ENCODE results near the gene CPNE2. TPM values are rescaled to one million over a fixed set of nuclear protein-coding genes. Genes with fewer than 3 reads are reported as not detected.
"Not testable (repeated sequence)": the region's sequence is repeated elsewhere in the genome, so short reads cannot be mapped to it uniquely, and the experiment has no call there.

Gene CPNE2
- polyA plus RNA-seq, 3 donors from 2014 or later: 2.4 to 10.8 (median 5.8) TPM

- not testable (repeated sequence) for H3K27ac Mint-ChIP-seq; H3K27me3 Mint-ChIP-seq (ENCODE audit: low read depth in 3 of 3)
Observed at GRCh38 chr16:57109259-57110105, 17.1 kb downstream of the CPNE2 start.

GRCh38 chr16:57110937-57111336 lies 18.6 kb downstream of the CPNE2 start:
- Mint-ChIP-seq H3K27ac (no peak overlapping the region), H3K9me3 (no peaks in the 10 kb centered on the region), H3K4me3 (no peak overlapping the region), H3K27me3 (ENCODE audit: low read depth in 3 of 3) (peaks cover 0 to 2% (median 0%) of the 10 kb centered on the region in 3 donors), H3K4me1 (peaks cover 0 to 3% of the 10 kb centered on the region in 2 donors), H3K36me3 (no peaks in the 10 kb centered on the region)
- no peak for DNase-seq

More at GRCh38 chr16:57109259-57110105, 17.1 kb downstream of the CPNE2 start:
- DNase-seq, H3K36me3 Mint-ChIP-seq, H3K4me1 Mint-ChIP-seq, H3K4me3 Mint-ChIP-seq, H3K9me3 Mint-ChIP-seq: not testable (repeated sequence)

GRCh38 chr16:57111420-57111819 lies 19.0 kb downstream of the CPNE2 start:
- H3K27ac Mint-ChIP-seq: no peak overlapping the region
- H3K4me3 Mint-ChIP-seq: no peak overlapping the region
- DNase-seq: no peak
- H3K36me3 Mint-ChIP-seq: no peaks in the 10 kb centered on the region
- H3K4me1 Mint-ChIP-seq: peaks cover 0 to under 1% of the 10 kb centered on the region in 2 donors
- no peaks in the 10 kb centered on the region for H3K9me3 Mint-ChIP-seq
- H3K27me3 Mint-ChIP-seq (ENCODE audit: low read depth in 3 of 3): peaks cover 0 to 4% (median 0%) of the 10 kb centered on the region in 3 donors

- Mint-ChIP-seq H3K9me3 (no peaks in the 10 kb centered on the region), H3K27me3 (ENCODE audit: low read depth in 3 of 3) (peaks cover 0 to 4% (median 0%) of the 10 kb centered on the region in 3 donors), H3K4me1 (no peaks in the 10 kb centered on the region), H3K4me3 (no peak overlapping the region), H3K36me3 (no peaks in the 10 kb centered on the region), H3K27ac (no peak overlapping the region)
- DNase-seq: no peak
Observed at GRCh38 chr16:57112403-57113041, 20.1 kb downstream of the CPNE2 start.

GRCh38 chr16:57113042-57113453 lies 20.7 kb downstream of the CPNE2 start:
- no peaks in the 10 kb centered on the region for H3K9me3 Mint-ChIP-seq
- H3K27me3 Mint-ChIP-seq (ENCODE audit: low read depth in 3 of 3): peaks cover 0 to 4% (median 0%) of the 10 kb centered on the region in 3 donors
- no peak overlapping the region for H3K4me3 Mint-ChIP-seq
- H3K27ac Mint-ChIP-seq: no peak overlapping the region
- H3K36me3 Mint-ChIP-seq: no peaks in the 10 kb centered on the region
- no peaks in the 10 kb centered on the region for H3K4me1 Mint-ChIP-seq
- DNase-seq: no peak

GRCh38 chr16:57113664-57114063 lies 21.3 kb downstream of the CPNE2 start:
- H3K4me3 Mint-ChIP-seq: no peak overlapping the region
- H3K4me1 Mint-ChIP-seq: no peaks in the 10 kb centered on the region
- H3K27me3 Mint-ChIP-seq (ENCODE audit: low read depth in 3 of 3): peaks cover 0 to 4% (median 0%) of the 10 kb centered on the region in 3 donors
- no peaks in the 10 kb centered on the region for H3K9me3 Mint-ChIP-seq
- peaks cover 0 to 3% (median 0%) of the 10 kb centered on the region in 3 donors for H3K36me3 Mint-ChIP-seq
- no peak overlapping the region for H3K27ac Mint-ChIP-seq
- no peak for DNase-seq

GRCh38 chr16:57115168-57115513 lies 22.8 kb downstream of the CPNE2 start:
- Mint-ChIP-seq H3K4me1 (no peaks in the 10 kb centered on the region), H3K27me3 (ENCODE audit: low read depth in 3 of 3) (peaks cover 0 to 2% (median 0%) of the 10 kb centered on the region in 3 donors), H3K4me3 (no peak overlapping the region), H3K9me3 (no peaks in the 10 kb centered on the region), H3K36me3 (peaks cover 0 to 3% (median 0%) of the 10 kb centered on the region in 3 donors), H3K27ac (no peak overlapping the region)
- no peak for DNase-seq

- no peak for DNase-seq
- Mint-ChIP-seq H3K36me3 (peaks cover 0 to 3% (median 0%) of the 10 kb centered on the region in 3 donors), H3K27me3 (ENCODE audit: low read depth in 3 of 3) (peaks cover 0 to 2% (median 0%) of the 10 kb centered on the region in 3 donors), H3K27ac (no peak overlapping the region), H3K4me3 (no peak overlapping the region), H3K9me3 (no peaks in the 10 kb centered on the region), H3K4me1 (no peaks in the 10 kb centered on the region)
Observed at GRCh38 chr16:57115514-57116182, 23.3 kb downstream of the CPNE2 start.

GRCh38 chr16:57118461-57119084 lies 26.2 kb downstream of the CPNE2 start:
- no peak for DNase-seq
- H3K4me1 Mint-ChIP-seq: peaks cover 0 to under 1% of the 10 kb centered on the region in 2 donors
- H3K27ac Mint-ChIP-seq: no peak overlapping the region

GRCh38 chr16:57123216-57123973 lies 31.0 kb downstream of the CPNE2 start:
- Mint-ChIP-seq H3K27ac (peak overlapping the region in 4 of 6 donors; percentile 14 to 82 (median 38)), H3K36me3 (peaks cover 0 to 2% (median 0%) of the 10 kb centered on the region in 3 donors), H3K4me3 (no peak overlapping the region), H3K27me3 (ENCODE audit: low read depth in 3 of 3) (peaks cover 0 to 3% (median 2%) of the 10 kb centered on the region in 3 donors), H3K9me3 (no peaks in the 10 kb centered on the region), H3K4me1 (peaks cover 25 to 45% of the 10 kb centered on the region in 2 donors)
- DNase-seq: no peak

More at GRCh38 chr16:57118461-57119084, 26.2 kb downstream of the CPNE2 start:
- H3K4me3 Mint-ChIP-seq: no peak overlapping the region
- H3K27me3 Mint-ChIP-seq (ENCODE audit: low read depth in 3 of 3): peaks cover 0 to 2% (median 0%) of the 10 kb centered on the region in 3 donors
- no peaks in the 10 kb centered on the region for H3K9me3 Mint-ChIP-seq
- peaks cover 0 to 3% (median 0%) of the 10 kb centered on the region in 3 donors for H3K36me3 Mint-ChIP-seq

- Mint-ChIP-seq H3K4me3 (no peak overlapping the region), H3K9me3 (no peaks in the 10 kb centered on the region), H3K27me3 (ENCODE audit: low read depth in 3 of 3) (peaks cover 0 to 3% (median 2%) of the 10 kb centered on the region in 3 donors), H3K4me1 (peaks cover 32 to 52% of the 10 kb centered on the region in 2 donors), H3K36me3 (no peaks in the 10 kb centered on the region), H3K27ac (peak overlapping the region in 4 of 6 donors; percentile 36 to 82 (median 54))
- DNase-seq: no peak
Observed at GRCh38 chr16:57123974-57124674, 31.7 kb downstream of the CPNE2 start.

GRCh38 chr16:57125376-57125775 lies 33.0 kb downstream of the CPNE2 start:
- no peak overlapping the region for H3K27ac Mint-ChIP-seq
- peaks cover 0 to 3% (median 2%) of the 10 kb centered on the region in 3 donors for H3K27me3 Mint-ChIP-seq (ENCODE audit: low read depth in 3 of 3)
- no peaks in the 10 kb centered on the region for H3K36me3 Mint-ChIP-seq
- H3K4me1 Mint-ChIP-seq: peaks cover 38 to 54% of the 10 kb centered on the region in 2 donors
- no peaks in the 10 kb centered on the region for H3K9me3 Mint-ChIP-seq
- no peak for DNase-seq
- no peak overlapping the region for H3K4me3 Mint-ChIP-seq
